HepG2 (cell line): ENCODE data around the gene VPREB3. TPM values are rescaled to one million over a fixed set of nuclear protein-coding genes. Genes with fewer than 3 reads are reported as not detected.
A peak's percentile ranks its signal among the peaks of the same experiment; 100 is the strongest.

ENCODE experiments used
- DNMT3B ChIP-seq: conservative IDR thresholded peaks from 2 replicates; pipeline ENCODE4 v1.6.1; 2016; ENCODE audit warnings: missing biosample characterization, control low read depth
- FOXC1 ChIP-seq: sonication (generic); formaldehyde crosslinking; IDR thresholded peaks from 2 replicates; pipeline ENCODE4 v1.8.0; 2022; ENCODE audit warnings: mild to moderate bottlenecking, missing genetic modification reagents, borderline replicate concordance
- FOXP1 ChIP-seq, 2 experiments: fragments of 450-650 bp in 1 of 2; IDR thresholded peaks; 2 replicates each; pipeline ENCODE4 v1.6.1; 2017 to 2018; ENCODE audit warnings: antibody characterized with exemption in 1 of 2
- HIVEP1 ChIP-seq: sonication (generic); formaldehyde crosslinking; IDR thresholded peaks from 2 replicates; pipeline ENCODE4 v1.4.0; 2020; ENCODE audit warnings: mild to moderate bottlenecking, missing genetic modification reagents
- HOXA7 ChIP-seq: sonication (generic); formaldehyde crosslinking; IDR thresholded peaks from 2 replicates; pipeline ENCODE4 v1.8.1; 2022; ENCODE audit warnings: mild to moderate bottlenecking, missing genetic modification reagents, moderate library complexity
- MIXL1 ChIP-seq: IDR thresholded peaks from 2 replicates; pipeline ENCODE4 v1.6.1; 2016
- SAP130 ChIP-seq: IDR thresholded peaks from 2 replicates; pipeline ENCODE4 v1.6.1; 2016; ENCODE audit warnings: low read depth
- TGIF2 ChIP-seq: IDR thresholded peaks from 2 replicates; pipeline ENCODE4 v1.6.1; 2016; ENCODE audit warnings: control low read depth, missing compliant biosample characterization
- USF2 ChIP-seq, 2 experiments: sonication (generic) in 1 of 2; formaldehyde crosslinking in 1 of 2; IDR thresholded peaks; 2 replicates each; pipeline versions ENCODE4 v1.5.1 to v1.6.1; 2011 to 2020; ENCODE audit warnings: borderline replicate concordance in 1 of 2, low read depth in 1 of 2, low read length in 1 of 2, mild to moderate bottlenecking in 1 of 2, missing genetic modification reagents in 1 of 2, moderate library complexity in 1 of 2
- ZC3H4 ChIP-seq: sonication (generic); formaldehyde crosslinking; IDR thresholded peaks from 2 replicates; pipeline ENCODE4 v1.4.0; 2020; ENCODE audit warnings: missing genetic modification reagents, borderline replicate concordance
- ZFP62 ChIP-seq: sonication (generic); formaldehyde crosslinking; IDR thresholded peaks from 2 replicates; pipeline ENCODE4 v1.4.0; 2020; ENCODE audit warnings: missing genetic modification reagents
- ZNF138 ChIP-seq: sonication (generic); formaldehyde crosslinking; IDR thresholded peaks from 2 replicates; pipeline ENCODE4 v1.5.0; 2020; ENCODE audit warnings: mild to moderate bottlenecking, low read depth, missing genetic modification reagents
- ZNF24 ChIP-seq: fragments of 450-650 bp; IDR thresholded peaks from 2 replicates; pipeline ENCODE4 v1.6.1; 2017; ENCODE audit warnings: antibody characterized with exemption, mild to moderate bottlenecking
- ZNF431 ChIP-seq: sonication (generic); formaldehyde crosslinking; IDR thresholded peaks from 2 replicates; pipeline ENCODE4 v1.9.0; 2022; ENCODE audit warnings: missing genetic modification reagents, low read depth, mild to moderate bottlenecking, borderline replicate concordance
- ZNF496 ChIP-seq: sonication (generic); formaldehyde crosslinking; IDR thresholded peaks from 2 replicates; pipeline ENCODE4 v1.8.1; 2023; ENCODE audit warnings: mild to moderate bottlenecking, moderate library complexity, missing genetic modification reagents; ENCODE audit not compliant: insufficient replicate concordance
- ZNF557 ChIP-seq: sonication (generic); formaldehyde crosslinking; IDR thresholded peaks from 2 replicates; pipeline ENCODE4 v1.4.0; 2020; ENCODE audit warnings: missing genetic modification reagents
- ZNF589 ChIP-seq: sonication (generic); formaldehyde crosslinking; conservative IDR thresholded peaks from 2 replicates; pipeline ENCODE4 v1.8.0; 2022; ENCODE audit warnings: mild to moderate bottlenecking, moderate library complexity, missing genetic modification reagents
- ZNF879 ChIP-seq: sonication (generic); formaldehyde crosslinking; IDR thresholded peaks from 2 replicates; pipeline ENCODE4 v1.8.1; 2023; ENCODE audit warnings: missing genetic modification reagents
- polyA plus RNA-seq, 8 experiments: library from polyadenylated mRNA; depleted of rRNA in 3 of 8; stranded (reverse) in 7 of 8; unstranded in 1 of 8; fragments of >200 nt; fragmentation: Illumina TruSeq in 4 of 8; extraction: Trizol in 4 of 8; gene quantifications; 2 replicates each; pipeline versions ENCODE4 v1.2.1 to v1.2.3, GENCODE V29; 2011 to 2016; ENCODE audit warnings: low read depth in 4 of 8, missing spikeins in 1 of 8, mixed read lengths in 1 of 8; ENCODE audit not compliant: insufficient read depth in 1 of 8
- total RNA-seq, 5 experiments: library from RNA; depleted of rRNA; stranded (reverse); fragments of >200 nt; fragmentation: Illumina TruSeq; extraction: Trizol; gene quantifications; 2 replicates each; pipeline ENCODE4 v1.2.3, GENCODE V29; 2016; ENCODE audit warnings: low read depth in 1 of 5
- TF ChIP-seq, protein P1 (sequence below): sonication (generic); formaldehyde crosslinking; conservative IDR thresholded peaks from 2 replicates; pipeline ENCODE4 v1.4.0; 2020; ENCODE audit warnings: missing genetic modification reagents
- TF ChIP-seq, protein P2 (sequence below): sonication (generic); formaldehyde crosslinking; IDR thresholded peaks from 2 replicates; pipeline ENCODE4 v1.5.0; 2020; ENCODE audit warnings: mild to moderate bottlenecking, missing genetic modification reagents
- TF ChIP-seq, protein P3 (sequence below): sonication (generic); formaldehyde crosslinking; conservative IDR thresholded peaks from 2 replicates; pipeline ENCODE4 v1.8.0; 2022; ENCODE audit warnings: mild to moderate bottlenecking, moderate library complexity, missing genetic modification reagents

The VPREB3 gene
- total and polyA plus RNA-seq, 2 of the 13 experiments (the other 11 are each of a cell fraction or from before 2014, with no cell fraction given), result 0.22 TPM; not detected in 1

DNA sequence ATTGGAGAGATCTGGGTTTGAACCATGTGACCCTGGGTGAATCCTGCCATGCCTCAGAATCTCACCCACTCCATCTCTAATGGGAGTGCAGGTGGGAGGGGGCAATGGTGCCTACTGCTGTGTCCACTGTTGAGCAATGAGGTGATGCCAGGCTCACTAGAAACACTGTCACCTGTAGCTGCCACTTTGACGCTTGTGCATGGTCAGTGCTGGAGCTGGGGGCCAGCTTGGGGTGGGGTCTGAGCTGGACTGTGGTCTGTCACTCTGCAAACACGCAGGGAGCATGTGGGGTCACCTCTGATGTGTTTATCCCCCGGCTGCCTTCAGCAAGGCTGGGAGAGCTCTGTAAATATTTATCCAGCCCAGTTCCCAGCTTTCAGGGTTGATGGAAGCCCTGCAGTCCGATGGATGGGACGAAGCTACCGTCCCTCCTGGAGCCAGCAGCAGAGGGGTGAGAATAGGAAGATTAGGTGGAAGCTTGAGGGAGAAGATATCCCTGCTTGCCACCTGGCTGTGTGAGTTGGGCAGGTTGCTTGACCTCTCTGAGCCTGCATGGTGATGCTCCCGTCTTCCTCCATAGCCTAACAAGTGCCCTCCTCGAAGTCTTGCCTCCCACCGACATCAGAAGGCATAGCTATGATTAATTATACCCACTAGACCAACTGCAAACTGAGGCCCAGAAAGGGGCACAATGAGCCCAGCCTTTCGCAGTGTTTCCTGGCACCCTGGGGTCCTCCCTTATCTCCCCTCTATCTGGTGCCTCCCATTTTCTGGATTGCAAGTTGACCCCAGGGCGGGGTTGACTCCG lies 20.1 kb upstream of the VPREB3 start (continued):
- TF ChIP-seq DNMT3B (CRISPR knock-in tag), result no peak
- TF ChIP-seq, protein P1, sequence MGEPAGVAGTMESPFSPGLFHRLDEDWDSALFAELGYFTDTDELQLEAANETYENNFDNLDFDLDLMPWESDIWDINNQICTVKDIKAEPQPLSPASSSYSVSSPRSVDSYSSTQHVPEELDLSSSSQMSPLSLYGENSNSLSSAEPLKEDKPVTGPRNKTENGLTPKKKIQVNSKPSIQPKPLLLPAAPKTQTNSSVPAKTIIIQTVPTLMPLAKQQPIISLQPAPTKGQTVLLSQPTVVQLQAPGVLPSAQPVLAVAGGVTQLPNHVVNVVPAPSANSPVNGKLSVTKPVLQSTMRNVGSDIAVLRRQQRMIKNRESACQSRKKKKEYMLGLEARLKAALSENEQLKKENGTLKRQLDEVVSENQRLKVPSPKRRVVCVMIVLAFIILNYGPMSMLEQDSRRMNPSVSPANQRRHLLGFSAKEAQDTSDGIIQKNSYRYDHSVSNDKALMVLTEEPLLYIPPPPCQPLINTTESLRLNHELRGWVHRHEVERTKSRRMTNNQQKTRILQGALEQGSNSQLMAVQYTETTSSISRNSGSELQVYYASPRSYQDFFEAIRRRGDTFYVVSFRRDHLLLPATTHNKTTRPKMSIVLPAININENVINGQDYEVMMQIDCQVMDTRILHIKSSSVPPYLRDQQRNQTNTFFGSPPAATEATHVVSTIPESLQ (CRISPR knock-in tag), result no peak
- TF ChIP-seq ZNF879 (CRISPR knock-in tag), result no peak
- TF ChIP-seq HIVEP1, result peak; percentile 26; the same call in 1 of the 2 replicates
- no peak for TF ChIP-seq ZC3H4
- TF ChIP-seq TGIF2 (CRISPR knock-in tag), result peak; percentile 87
- peak; percentile 21; the same call in 1 of the 2 replicates for TF ChIP-seq FOXC1
- no peak for TF ChIP-seq ZNF24
- TF ChIP-seq ZNF138, result no peak
- no peak for TF ChIP-seq ZNF431 (CRISPR knock-in tag)
- TF ChIP-seq SAP130 (CRISPR knock-in tag), result peak; percentile 96
- no peak for TF ChIP-seq HOXA7 (CRISPR knock-in tag)
- no peak for TF ChIP-seq MIXL1 (CRISPR knock-in tag)
- TF ChIP-seq USF2 (IDR thresholded peaks at IDR 0.05; ENCODE audit: low read depth, low read length), result no peak
- no peak for TF ChIP-seq USF2 (CRISPR knock-in tag; IDR thresholded peaks at IDR 0.05; ENCODE audit: borderline replicate concordance)
- no peak for TF ChIP-seq ZNF589 (CRISPR knock-in tag)
- TF ChIP-seq, protein P2, sequence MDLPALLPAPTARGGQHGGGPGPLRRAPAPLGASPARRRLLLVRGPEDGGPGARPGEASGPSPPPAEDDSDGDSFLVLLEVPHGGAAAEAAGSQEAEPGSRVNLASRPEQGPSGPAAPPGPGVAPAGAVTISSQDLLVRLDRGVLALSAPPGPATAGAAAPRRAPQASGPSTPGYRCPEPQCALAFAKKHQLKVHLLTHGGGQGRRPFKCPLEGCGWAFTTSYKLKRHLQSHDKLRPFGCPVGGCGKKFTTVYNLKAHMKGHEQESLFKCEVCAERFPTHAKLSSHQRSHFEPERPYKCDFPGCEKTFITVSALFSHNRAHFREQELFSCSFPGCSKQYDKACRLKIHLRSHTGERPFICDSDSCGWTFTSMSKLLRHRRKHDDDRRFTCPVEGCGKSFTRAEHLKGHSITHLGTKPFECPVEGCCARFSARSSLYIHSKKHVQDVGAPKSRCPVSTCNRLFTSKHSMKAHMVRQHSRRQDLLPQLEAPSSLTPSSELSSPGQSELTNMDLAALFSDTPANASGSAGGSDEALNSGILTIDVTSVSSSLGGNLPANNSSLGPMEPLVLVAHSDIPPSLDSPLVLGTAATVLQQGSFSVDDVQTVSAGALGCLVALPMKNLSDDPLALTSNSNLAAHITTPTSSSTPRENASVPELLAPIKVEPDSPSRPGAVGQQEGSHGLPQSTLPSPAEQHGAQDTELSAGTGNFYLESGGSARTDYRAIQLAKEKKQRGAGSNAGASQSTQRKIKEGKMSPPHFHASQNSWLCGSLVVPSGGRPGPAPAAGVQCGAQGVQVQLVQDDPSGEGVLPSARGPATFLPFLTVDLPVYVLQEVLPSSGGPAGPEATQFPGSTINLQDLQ (CRISPR knock-in tag), result no peak
- TF ChIP-seq ZNF557, result no peak
- no peak for TF ChIP-seq ZNF496 (CRISPR knock-in tag)
- TF ChIP-seq, protein P3, sequence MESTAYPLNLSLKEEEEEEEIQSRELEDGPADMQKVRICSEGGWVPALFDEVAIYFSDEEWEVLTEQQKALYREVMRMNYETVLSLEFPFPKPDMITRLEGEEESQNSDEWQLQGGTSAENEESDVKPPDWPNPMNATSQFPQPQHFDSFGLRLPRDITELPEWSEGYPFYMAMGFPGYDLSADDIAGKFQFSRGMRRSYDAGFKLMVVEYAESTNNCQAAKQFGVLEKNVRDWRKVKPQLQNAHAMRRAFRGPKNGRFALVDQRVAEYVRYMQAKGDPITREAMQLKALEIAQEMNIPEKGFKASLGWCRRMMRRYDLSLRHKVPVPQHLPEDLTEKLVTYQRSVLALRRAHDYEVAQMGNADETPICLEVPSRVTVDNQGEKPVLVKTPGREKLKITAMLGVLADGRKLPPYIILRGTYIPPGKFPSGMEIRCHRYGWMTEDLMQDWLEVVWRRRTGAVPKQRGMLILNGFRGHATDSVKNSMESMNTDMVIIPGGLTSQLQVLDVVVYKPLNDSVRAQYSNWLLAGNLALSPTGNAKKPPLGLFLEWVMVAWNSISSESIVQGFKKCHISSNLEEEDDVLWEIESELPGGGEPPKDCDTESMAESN (CRISPR knock-in tag), result peak; percentile 77; the same call in 1 of the 2 replicates
- TF ChIP-seq ZFP62, result no peak
- peak; percentile 40; the same call in 1 of the 2 replicates for TF ChIP-seq FOXP1 (IDR thresholded peaks at IDR 0.05)
- TF ChIP-seq FOXP1 (CRISPR knock-in tag; IDR thresholded peaks at IDR 0.05), result peak; percentile 93
